Measurements from ENCODE around the gene ZNF135.

The ZNF135 gene

DNA sequence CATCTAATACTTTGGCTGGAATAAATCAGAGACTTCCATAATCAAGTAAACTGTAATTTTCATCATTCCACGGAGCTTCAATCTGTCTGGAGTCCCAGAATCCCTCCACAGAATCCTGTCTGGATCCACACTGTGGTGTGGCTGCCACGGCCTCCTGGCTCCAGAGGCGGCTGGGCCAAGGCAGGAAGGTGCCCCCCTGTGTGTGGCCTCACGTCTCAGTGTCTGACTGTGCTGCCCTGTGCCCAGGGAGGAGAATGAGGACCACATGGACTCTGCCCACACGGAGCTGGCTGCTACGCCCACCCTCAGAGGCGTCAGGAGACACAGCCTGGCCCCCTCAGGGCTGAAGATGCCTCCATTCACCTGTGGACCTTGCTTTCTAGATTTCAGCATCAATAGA lies 12.2 kb upstream of the ZNF135 start:
- DNase-seq (ENCODE audit: low read depth in 2 of 2) = no peak

DNA sequence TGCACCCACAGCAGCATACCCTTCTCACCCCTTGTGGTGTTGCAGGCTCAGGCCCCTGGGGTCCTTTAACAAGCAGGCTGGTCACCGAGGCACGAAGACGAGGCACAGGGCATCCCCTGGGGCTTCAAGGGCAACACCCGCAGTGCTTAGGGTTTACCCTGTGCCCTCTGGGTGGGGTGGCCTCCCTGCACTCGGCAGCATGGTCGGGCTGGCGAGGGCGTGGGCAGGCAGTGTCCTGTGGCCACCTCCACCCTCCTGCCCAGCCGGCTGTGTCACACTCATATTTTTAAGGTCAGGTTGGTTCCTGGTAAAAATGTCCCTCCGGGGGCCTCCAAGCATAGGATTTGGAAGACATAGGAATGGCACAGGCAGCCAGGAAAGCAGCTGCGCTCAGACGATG lies 11.4 kb upstream of the ZNF135 start:
- DNase-seq (ENCODE audit: low read depth in 2 of 2) = no peak

- DNase-seq (ENCODE audit: low read depth in 2 of 2) = no peak
Observed at GRCh38 chr19:58052256-58052655, 6.8 kb upstream of the ZNF135 start.

DNA sequence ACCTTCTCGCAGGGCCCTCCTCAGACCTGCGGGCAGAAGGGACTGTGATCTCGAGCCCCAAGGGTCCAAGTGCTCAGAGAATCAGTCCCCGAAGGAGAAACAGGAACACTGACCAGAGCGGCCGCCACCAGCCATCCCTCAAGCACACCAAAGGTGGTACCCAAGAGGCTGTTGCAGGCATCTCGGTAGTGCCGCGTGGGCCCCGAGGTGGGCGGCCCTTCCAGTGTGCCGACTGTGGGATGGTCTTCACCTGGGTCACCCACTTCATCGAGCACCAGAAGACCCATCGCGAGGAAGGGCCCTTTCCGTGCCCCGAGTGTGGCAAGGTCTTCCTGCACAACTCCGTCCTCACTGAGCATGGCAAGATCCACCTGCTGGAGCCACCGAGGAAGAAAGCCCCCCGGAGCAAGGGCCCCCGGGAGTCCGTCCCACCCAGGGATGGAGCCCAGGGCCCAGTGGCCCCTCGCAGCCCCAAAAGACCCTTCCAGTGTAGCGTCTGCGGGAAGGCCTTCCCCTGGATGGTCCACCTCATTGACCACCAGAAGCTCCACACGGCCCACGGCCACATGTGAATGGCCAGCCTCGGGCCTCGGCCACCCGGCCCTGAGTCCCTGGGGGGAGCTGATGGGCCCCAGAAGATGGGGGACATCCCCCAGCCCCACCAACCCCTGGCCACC lies 5.5 kb upstream of the ZNF135 start:
- DNase-seq (ENCODE audit: low read depth in 2 of 2) = no peak

DNA sequence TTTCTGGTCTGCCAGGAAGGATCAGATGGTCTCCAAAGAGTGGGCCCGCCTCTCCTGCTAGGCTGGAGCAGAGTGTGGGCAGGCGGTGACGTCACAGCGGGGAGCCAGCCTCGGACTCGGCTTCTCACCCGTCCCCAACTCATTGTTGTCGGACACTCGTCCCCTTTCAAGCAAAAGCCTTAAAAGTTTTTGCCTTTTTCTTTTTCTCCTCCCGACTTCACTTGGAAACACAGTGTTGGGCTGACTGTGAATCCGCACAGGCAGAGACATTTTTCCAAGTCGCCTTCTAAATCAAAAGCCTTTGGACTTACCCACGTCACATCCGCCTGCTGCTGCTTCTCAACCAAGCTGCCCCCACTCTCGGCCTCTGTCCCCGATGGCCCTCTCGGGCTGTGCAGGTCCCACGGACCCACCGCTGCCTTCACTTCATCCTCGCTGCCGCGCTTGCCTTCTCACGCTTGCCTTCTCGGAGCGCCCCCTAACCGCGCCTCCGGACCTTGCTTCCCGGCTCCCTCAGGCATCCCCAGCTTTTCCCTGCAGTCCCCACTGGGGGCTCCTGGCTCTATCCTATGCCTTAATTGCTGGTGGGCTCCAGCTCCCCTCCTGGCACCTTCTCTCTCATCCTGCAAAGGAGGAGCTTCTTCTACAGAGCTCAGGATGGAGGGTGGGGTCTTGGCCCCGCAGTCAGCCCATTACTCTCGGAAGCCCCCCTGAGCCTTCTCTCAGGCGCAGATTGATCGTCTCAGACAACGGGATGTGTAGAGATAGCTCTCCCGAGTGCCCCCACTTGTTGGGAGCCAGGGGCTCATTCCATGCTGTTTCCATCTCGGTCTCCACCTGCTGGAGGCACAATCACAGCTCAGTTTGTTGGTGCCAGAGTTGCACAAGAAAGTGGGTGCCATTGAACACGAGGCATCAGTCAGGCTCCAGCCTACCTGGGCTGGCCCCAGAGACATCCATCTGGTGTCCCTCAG lies 3.9 kb upstream of the ZNF135 start:
- no peak for DNase-seq (ENCODE audit: low read depth in 2 of 2)

DNA sequence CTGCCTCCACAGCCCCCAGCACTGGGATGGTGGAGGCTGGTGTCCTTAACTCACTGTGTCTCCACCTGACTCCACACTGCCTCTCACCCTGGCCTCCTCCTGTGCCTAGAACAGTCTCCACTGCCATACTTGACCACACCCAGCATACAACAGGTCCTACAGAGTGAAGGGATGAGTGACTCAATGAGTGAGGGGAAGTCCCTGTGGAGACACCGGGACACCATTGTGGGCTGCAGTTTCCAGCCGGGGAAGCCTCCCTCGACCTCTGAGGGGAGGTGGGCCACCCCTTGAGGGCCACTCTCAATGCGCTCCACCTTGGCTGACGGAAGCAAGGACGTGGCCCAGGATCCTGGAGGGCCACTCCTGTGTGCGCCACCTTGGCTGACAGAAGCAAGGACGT lies 2.8 kb upstream of the ZNF135 start:
- no peak for DNase-seq (ENCODE audit: low read depth in 2 of 2)

- no peak for DNase-seq (ENCODE audit: low read depth in 2 of 2)
Observed at GRCh38 chr19:58056861-58057260, 2.2 kb upstream of the ZNF135 start.

- no peak for DNase-seq (ENCODE audit: low read depth in 2 of 2)
Observed at GRCh38 chr19:58058467-58058866, 615 bp upstream of the ZNF135 start.

DNA sequence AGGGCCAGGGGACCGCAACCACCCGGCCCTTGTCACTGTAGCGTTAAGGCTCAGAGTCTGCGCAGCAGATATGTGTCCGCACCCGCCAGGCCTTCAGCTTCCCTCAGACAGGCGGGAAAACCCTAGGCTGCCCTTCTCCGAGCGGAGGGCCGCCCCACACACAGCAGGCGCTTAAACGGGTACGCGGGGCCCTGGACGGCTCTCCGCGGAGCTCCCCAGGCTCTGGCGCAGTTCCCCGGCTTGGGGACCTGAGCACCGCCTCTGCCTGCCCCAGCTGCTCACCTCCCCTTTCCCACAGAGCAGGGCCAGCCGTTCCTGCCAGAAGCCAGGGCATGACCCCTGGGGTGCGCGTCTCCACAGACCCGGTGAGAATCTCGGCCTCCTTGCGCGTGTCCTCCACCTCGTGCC lies 593 bp downstream of the ZNF135 start:
- no peak for DNase-seq (ENCODE audit: low read depth in 2 of 2)

DNA sequence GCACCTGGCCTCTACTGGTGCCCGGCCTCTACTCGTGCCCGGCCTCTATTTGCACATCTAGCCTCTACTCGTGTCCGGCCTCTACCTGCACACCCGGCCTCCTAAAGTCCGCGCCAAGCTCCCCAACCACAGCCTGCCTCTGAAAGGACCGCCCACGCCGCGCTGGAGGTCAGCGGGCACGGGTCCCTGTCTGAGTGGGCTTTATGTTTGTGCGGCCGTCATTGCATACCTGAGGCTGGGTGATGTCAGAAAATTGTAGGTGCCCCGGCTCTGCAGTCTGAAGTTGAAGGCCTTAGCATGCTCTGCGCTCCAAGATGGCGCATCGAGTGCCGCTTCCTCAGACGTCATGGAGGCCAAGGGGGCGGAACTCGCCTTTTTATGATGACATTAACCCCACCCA lies 1.1 kb downstream of the ZNF135 start:
- DNase-seq (ENCODE audit: low read depth in 2 of 2) = no peak

DNA sequence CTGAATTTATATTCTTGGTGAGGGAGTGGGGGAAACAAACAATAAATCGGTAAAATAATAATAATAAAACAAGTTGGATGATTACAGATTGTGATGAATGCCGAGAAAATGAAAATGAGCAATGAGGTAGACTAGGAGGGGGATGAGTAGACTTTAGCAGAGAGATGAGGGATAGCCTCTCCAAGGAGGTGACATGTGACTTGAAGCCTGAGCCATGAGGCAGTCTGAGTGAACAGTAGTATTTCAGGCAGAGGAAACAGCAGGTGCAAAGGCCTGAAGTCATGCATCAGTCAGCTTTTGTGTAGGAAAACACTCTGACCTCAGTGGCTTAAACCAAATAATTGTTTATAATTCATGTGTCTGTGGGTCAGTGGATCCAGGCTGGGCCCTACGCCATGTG lies 4.6 kb downstream of the ZNF135 start:
- no peak for DNase-seq (ENCODE audit: low read depth in 2 of 2)

GRCh38 chr19:58067240-58067912 lies 8.3 kb downstream of the ZNF135 start:
- no peak for DNase-seq (ENCODE audit: low read depth in 2 of 2)

- no peak for DNase-seq (ENCODE audit: low read depth in 2 of 2)
Observed at GRCh38 chr19:58079792-58080191, 20.7 kb downstream of the ZNF135 start.

GRCh38 chr19:58083021-58083420 lies 23.9 kb downstream of the ZNF135 start:
- DNase-seq (ENCODE audit: low read depth in 2 of 2) = no peak

DNA sequence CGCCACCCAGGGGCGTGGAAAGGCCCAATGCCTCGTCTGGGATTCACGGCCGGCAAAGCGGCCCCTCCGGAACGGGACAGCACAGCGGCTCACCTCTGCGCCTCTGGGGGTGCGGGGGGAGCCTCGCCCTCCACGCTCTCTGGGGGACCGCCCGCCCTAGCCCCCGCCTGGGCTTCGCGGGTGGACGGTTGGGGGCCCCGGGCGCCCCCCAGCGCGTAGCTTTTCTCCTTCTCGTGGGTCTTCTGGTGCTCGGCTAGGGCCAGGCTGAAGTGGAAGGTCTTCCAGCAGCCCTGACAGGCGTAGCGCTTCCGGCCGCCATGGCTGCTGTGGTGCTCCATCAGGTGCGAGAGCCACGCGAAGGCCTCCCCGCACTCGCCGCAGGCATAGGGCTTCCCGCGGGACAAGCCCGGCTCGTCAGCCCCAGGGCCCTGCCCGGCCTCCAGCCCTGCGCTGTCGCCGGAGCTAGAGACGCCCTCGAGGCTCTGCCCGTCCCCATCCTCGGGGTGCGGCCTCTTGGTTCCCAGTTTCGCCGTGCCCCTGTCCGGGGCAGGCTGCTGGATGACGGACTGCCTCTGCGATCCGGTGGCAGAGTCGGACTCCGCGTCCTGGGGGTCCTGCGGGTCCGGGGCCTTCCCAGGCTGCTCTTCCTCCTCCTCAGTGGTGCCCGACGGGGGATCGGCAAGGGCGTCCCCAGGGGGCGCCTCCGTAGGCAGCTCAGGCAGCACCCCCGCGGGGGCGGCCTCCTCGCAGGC lies 25.7 kb downstream of the ZNF135 start:
- DNase-seq (ENCODE audit: low read depth in 2 of 2) = no peak

DNA sequence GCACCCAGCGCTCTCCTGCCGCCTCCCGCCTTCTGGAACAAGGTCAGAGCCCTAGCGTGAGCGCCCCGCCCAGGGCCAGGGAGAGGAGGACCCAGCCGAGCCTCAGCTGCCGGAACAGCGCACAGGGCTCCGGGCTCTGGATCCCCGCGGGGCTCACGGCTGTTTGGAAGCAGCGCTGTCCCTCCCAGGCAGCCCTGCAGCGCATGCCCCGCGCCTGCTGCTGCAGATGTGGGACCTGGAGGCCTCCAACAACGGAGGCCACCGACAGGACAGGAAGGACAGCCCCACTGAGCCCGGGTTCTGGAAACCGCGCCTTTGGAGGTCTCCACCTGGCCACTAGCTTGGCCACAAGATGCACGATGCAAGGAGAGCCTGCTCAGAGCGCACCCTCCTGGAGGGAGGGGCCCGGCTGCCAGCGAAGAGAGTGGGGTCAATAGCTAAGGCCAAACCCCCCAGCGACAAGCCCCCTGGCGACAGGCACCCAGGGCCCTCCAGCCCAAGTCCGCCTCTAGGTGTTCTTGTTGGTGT lies 26.3 kb downstream of the ZNF135 start:
- DNase-seq (ENCODE audit: low read depth in 2 of 2) = no peak

DNA sequence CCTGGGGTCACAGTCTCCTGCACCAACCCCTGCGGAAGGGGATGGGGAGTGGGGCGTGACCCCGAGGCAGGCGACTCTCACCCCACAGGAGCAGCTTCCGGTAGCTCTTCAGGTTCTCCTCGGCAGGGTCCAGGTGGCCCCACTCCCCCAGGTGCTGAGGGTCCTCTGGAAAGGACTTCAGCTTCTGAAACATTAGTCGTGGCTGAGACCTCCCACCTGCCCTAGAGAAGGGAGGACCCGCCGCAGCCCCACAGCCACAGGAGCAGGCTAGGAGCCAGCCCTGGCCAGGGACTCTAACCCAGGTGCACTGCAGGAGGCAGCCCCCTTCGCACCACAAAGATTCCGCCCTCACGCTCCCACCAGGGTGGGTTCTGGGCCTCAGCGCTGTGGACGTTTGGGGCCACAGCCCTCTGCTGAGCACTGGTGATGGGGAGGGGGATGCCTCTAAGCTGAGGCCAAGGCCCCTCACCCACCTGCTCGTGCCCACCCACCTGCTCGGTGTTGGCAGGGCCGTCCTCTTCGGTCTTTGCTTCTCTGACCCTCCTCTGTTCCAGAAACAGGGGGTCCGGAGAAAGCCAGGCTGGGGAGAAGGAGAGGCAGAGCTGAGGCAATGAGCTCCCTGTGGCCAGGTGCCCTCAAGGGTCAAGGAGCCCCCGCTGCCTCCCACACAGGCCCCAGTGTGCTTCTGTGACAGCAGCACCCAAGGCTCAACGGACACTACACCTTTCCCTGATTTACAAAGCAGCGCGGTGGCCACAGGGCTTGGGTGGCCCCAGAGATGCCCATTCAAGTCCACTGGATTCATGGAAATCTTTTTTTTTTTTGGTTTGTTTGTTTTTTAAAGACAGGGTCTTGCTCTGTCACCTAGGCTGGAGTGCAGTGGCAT lies 28.0 kb downstream of the ZNF135 start:
- DNase-seq (ENCODE audit: low read depth in 2 of 2) = no peak

DNA sequence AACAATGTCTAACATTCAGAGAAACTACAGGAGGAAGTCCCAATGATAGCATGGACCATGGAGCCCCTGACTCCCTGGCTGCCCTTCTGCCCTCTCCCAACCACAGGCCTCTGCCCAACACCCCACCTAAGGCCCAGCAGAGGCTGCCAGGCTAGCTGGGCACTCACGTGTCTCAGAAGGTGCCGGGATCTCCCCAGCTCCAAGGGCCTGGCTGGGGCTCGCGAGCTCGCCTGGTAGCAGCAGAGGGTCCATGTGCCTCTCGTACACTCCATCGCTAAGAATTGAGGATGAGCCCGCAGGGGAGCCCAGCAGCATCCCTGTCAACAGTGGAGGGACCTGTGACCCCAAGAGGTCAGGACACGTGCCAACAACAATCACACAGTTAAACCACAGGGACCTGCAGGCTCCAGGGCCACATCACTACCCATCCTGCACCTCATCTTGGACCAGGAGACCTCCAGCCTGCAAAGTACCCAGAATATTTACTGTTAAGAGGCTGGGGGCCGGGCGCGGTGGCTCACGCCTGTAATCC lies 29.5 kb downstream of the ZNF135 start:
- DNase-seq (ENCODE audit: low read depth in 2 of 2) = no peak

DNA sequence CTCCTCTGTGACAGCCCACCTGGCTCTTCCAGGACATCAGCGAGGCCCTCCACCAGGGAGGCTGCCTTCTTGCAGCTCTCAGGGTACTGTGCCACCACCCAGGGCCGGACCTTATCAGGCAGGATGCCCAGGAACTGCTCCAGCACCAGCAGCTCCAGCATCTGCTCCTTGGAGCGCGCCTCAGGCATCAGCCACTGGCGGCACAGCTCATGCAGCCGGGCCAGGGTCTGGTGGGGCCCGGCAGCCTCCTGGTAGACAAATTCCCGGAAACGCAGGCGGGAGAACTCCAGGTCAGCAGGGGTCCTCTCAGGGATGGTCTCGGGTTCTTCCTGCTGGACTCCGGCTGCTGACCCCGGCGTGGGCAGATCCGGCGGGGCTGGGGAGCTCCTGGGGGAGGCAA lies 30.8 kb downstream of the ZNF135 start:
- DNase-seq (ENCODE audit: low read depth in 2 of 2) = no peak

DNA sequence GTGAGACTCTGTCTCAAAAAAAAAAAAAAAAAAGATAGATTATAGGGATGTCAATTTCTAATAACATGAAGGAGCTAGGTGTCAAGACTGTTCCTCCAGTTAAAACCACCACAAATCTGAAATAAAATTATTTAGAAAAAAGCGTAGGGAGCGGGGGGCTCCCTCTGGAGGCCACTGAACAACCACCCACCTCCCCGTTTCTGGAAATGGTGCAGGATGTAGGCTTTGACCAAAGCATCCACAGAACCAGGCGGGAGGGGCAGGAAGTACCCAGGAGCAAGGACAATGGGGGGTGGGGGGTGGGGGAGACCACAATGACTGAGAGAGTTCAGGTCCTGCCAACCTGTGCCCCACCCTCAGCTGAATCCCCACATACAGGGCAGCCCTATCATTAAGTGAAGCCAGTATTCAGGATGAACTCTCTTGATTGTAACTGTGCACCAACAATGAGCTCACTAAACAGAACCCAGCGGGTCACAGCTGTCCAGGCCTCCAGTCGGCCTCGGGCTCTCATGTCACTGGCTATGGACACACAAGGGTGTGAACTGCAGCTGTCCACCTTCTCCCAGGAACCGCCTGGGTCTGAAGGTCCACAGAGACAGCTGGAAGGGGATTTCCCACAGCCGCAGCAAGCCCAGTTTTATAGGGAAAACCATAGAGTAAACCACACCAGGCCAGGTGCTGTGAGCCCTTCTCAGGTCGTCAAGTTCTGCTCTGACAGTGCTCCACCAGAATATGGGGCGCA lies 32.3 kb downstream of the ZNF135 start:
- DNase-seq (ENCODE audit: low read depth in 2 of 2) = no peak

Measured in activated CD4-positive, alpha-beta T cell treated with anti-CD3 and anti-CD28 coated beads for 24 hours (primary cell).